ENCODE data around the gene STRIP1.

DNA sequence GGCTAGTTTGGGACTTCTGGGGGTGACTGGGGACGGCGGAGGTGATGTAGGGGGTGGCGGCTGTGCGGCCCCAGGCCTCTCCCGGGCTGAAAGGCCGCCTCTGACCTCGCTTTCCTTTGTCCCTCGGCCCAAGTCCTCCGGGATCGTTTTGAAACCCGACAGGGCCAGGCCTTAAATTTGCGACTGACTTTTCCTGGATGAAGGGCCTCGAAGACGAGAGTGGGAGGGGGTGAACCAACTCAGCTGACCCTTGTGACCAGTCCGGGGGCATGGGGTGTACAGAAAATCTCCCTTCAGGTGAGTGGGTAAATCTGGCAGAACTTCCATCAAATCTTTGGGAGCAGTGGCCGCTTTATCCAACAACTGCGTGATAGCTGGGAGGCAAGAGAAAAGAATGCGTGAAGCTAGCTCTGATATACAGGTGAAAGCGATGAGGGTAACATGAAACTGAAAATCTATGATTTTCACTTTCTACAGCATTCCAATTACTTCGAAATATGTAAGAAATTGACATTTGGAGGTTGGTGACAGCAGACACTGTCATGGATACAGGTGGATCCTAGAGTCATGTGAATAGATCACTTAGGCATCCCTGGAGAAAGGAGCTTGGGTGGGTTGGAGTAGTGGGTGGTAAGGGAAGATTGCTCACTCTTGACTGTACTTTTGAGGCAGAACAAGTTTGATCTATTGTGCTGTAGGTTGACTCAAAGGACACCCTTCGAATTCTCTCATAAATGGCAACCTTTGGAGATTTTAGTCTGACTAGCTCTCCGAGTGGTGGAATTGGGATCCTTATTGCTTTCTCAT, 49.0 kb upstream of the STRIP1 start:
- no peak for TF ChIP-seq HMGXB4 (CRISPR knock-in tag; IDR thresholded peaks at IDR 0.05; ENCODE audit: borderline replicate concordance)
- TF ChIP-seq, protein P1, sequence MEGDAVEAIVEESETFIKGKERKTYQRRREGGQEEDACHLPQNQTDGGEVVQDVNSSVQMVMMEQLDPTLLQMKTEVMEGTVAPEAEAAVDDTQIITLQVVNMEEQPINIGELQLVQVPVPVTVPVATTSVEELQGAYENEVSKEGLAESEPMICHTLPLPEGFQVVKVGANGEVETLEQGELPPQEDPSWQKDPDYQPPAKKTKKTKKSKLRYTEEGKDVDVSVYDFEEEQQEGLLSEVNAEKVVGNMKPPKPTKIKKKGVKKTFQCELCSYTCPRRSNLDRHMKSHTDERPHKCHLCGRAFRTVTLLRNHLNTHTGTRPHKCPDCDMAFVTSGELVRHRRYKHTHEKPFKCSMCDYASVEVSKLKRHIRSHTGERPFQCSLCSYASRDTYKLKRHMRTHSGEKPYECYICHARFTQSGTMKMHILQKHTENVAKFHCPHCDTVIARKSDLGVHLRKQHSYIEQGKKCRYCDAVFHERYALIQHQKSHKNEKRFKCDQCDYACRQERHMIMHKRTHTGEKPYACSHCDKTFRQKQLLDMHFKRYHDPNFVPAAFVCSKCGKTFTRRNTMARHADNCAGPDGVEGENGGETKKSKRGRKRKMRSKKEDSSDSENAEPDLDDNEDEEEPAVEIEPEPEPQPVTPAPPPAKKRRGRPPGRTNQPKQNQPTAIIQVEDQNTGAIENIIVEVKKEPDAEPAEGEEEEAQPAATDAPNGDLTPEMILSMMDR (IDR thresholded peaks at IDR 0.05): no peak
